ENCODE data around the gene POLDIP2.

- TF ChIP-seq CTCF (IDR thresholded peaks at IDR 0.05; ENCODE audit: insufficient read depth, low read length) (no peak), REST (IDR thresholded peaks at IDR 0.05; ENCODE audit: insufficient replicate concordance, low read depth) (no peak), POLR2AphosphoS5 (IDR thresholded peaks at IDR 0.05; ENCODE audit: low read depth) (no peak), GABPA (IDR thresholded peaks at IDR 0.05; ENCODE audit: low read depth) (no peak), SPI1 (IDR thresholded peaks at IDR 0.05; ENCODE audit: borderline replicate concordance, low read depth) (no peak)
Measured at GRCh38 chr17:28325211-28325610, 32.1 kb downstream of the POLDIP2 start.
